ENCODE data around the gene PI4KA. TPM values are rescaled to one million over a fixed set of nuclear protein-coding genes. Genes with fewer than 3 reads are reported as not detected.

PI4KA gene
- total RNA-seq, 4 donors from 2014 or later: 69.8 to 115 (median 82.3) TPM

DNA sequence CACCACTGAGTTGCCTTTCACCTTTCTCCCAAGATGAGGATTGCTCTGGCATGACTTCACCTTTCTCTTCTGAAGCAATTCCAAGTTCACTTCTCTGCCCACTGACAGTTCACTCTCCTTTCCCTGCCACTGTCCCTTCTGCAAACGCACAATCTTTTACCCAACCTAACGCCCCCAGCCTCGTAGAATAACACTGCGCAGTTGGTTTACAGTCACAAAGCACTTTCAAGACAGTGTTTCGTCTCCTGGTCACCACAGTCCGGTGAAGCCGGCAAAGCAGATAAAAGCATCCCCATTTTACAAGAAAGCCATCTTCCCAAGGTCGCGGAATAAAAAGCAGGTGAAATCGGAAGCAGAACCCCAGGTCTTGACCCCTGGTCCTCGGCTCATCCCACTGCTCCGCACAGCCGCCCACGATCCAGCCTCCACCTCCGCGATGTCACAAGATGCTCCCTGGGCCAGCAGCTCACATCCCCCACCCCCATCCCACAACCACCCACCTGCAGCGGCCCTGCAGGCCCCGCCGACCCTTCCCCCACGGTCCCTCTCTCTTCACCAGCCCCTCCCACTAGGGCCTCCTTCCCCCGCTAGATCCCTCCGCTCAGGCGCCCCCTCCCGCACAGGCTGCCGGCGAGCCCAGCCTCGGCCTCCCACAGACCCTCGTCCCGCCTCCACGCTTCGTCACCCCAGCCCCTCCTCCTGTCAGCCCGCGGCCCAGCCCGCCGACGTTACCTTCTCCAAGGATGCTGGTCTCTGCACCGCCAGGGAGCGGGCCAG is 585 bp downstream of the PI4KA start:
- no peak for TF ChIP-seq POLR2A (IDR thresholded peaks at IDR 0.05; ENCODE audit: low read depth)
- no peak for TF ChIP-seq EP300 (IDR thresholded peaks at IDR 0.05)
- TF ChIP-seq, protein P1, sequence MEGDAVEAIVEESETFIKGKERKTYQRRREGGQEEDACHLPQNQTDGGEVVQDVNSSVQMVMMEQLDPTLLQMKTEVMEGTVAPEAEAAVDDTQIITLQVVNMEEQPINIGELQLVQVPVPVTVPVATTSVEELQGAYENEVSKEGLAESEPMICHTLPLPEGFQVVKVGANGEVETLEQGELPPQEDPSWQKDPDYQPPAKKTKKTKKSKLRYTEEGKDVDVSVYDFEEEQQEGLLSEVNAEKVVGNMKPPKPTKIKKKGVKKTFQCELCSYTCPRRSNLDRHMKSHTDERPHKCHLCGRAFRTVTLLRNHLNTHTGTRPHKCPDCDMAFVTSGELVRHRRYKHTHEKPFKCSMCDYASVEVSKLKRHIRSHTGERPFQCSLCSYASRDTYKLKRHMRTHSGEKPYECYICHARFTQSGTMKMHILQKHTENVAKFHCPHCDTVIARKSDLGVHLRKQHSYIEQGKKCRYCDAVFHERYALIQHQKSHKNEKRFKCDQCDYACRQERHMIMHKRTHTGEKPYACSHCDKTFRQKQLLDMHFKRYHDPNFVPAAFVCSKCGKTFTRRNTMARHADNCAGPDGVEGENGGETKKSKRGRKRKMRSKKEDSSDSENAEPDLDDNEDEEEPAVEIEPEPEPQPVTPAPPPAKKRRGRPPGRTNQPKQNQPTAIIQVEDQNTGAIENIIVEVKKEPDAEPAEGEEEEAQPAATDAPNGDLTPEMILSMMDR (IDR thresholded peaks at IDR 0.05): no peak
- TF ChIP-seq POLR2AphosphoS5 (IDR thresholded peaks at IDR 0.05): no peak
- intact Hi-C loops (cut with DNase I): no loop called here

DNA sequence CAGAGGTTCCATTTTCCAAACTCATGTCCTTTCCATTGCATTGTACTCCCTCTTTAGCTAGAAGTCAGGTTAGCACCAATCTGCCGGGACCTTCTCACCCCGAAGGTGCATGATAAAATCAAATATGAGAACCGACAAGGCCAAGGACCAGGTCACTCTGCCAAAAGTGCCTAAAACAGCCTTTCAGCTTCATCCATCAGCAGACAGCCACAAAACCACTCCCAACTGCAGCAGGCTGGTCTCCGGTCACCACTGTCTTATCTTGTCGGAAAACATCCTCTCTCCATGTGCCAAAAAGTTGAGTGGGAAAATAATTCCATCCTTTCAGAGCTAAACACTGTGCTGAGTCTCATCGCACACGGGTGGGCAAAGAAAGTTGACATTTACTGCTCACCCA is 1.4 kb downstream of the PI4KA start:
- H3K4me1 ChIP-seq: peaks cover 32 to 73% (median 58%) of the 10 kb centered on the region in 4 donors
- no peaks in the 10 kb centered on the region for H3K27me3 ChIP-seq
- DNase-seq (ENCODE audit: extremely low spot score): no peak
- 31% methylated on average over 7 of the region's 7 CpGs for WGBS
- peak overlapping the region; percentile 91 to 97 (median 96) for H3K27ac ChIP-seq (replicated peaks in 1 of 4)
- intact Hi-C loops (cut with DNase I): no loop called here
- H3K4me3 ChIP-seq: peak overlapping the region; percentile 76 to 94 (median 92)
- TF ChIP-seq POLR2AphosphoS5 (IDR thresholded peaks at IDR 0.05): no peak
- no peak for TF ChIP-seq POLR2A (IDR thresholded peaks at IDR 0.05; ENCODE audit: low read depth)
- TF ChIP-seq EP300 (IDR thresholded peaks at IDR 0.05): no peak
- TF ChIP-seq, protein P1 (IDR thresholded peaks at IDR 0.05): no peak
- peaks cover 0 to 7% (median 0%) of the 10 kb centered on the region in 4 donors for H3K36me3 ChIP-seq
- H3K9me3 ChIP-seq: no peaks in the 10 kb centered on the region

More for the DNA sequence above, 585 bp downstream of the PI4KA start:
- Histone ChIP-seq H3K27me3 (no peaks in the 10 kb centered on the region), H3K4me3 (peak overlapping the region; percentile 76 to 94 (median 92)), H3K27ac (replicated peaks in 1 of 4) (peak overlapping the region; percentile 91 to 97 (median 96)), H3K36me3 (peaks cover 0 to 15% (median 5%) of the 10 kb centered on the region in 4 donors), H3K9me3 (no peaks in the 10 kb centered on the region), H3K4me1 (peaks cover 31 to 73% (median 52%) of the 10 kb centered on the region in 4 donors)
- 2% methylated on average over 23 of the region's 38 CpGs for WGBS
- DNase-seq (ENCODE audit: extremely low spot score): peak; percentile 98

DNA sequence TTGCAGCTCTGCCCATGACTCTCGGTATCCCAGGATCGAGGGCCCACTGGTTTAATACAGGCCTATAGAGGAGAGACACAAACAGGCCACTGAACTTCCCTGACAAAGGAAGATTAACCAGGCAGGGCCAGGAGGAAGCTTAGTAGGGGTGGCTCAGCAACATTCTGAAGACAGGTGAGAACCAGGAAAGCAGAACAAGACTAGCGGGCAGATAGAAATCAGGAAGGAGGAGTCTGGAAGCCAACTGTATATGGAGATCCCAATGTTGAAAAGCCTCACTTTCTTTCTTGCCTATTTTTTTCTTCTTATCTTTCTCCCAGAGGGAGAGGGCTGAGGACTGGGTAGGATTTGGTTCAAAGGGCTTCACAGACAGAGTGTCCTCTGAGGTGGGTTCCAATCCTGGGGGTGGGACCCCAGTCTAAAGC is 5.4 kb downstream of the PI4KA start:
- intact Hi-C loops (cut with DNase I): no loop called here
- H3K4me1 ChIP-seq: peaks cover 27 to 48% (median 45%) of the 10 kb centered on the region in 4 donors
- H3K27ac ChIP-seq (replicated peaks in 1 of 4): no peak overlapping the region
- no peaks in the 10 kb centered on the region for H3K27me3 ChIP-seq
- 96% methylated on average over 3 of the region's 3 CpGs for WGBS
- no peak for TF ChIP-seq EP300 (IDR thresholded peaks at IDR 0.05)
- TF ChIP-seq, protein P1 (IDR thresholded peaks at IDR 0.05): no peak
- no peak for TF ChIP-seq POLR2AphosphoS5 (IDR thresholded peaks at IDR 0.05)
- no peak for TF ChIP-seq POLR2A (IDR thresholded peaks at IDR 0.05; ENCODE audit: low read depth)
- no peaks in the 10 kb centered on the region for H3K9me3 ChIP-seq
- no peaks in the 10 kb centered on the region for H3K36me3 ChIP-seq
- no peak overlapping the region for H3K4me3 ChIP-seq
- DNase-seq (ENCODE audit: extremely low spot score): no peak

DNA sequence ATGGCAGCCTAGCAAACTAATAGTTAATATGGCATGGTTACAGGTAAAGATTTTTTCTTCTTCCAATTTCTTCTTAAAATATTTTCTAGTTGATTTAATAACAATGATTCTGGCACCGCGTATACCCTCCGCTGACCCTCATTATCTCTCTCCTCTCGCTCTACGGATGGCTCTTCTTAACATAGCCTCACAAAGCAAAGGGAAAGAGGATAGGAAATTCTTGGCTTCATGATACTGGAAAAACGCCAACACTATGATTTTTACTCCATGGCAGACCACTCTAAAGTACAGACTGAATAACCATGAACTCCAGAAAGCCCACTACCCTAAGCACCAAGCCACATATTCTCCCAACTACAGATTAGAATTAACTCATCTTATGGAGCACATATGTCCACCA is 6.1 kb downstream of the PI4KA start:
- Histone ChIP-seq H3K9me3 (no peaks in the 10 kb centered on the region), H3K4me1 (peaks cover 24 to 42% (median 40%) of the 10 kb centered on the region in 4 donors), H3K4me3 (no peak overlapping the region), H3K36me3 (no peaks in the 10 kb centered on the region), H3K27ac (replicated peaks in 1 of 4) (no peak overlapping the region), H3K27me3 (no peaks in the 10 kb centered on the region)
- 66% methylated on average over 6 of the region's 6 CpGs for WGBS
- TF ChIP-seq POLR2A (IDR thresholded peaks at IDR 0.05; ENCODE audit: low read depth) (no peak), POLR2AphosphoS5 (IDR thresholded peaks at IDR 0.05) (no peak), EP300 (IDR thresholded peaks at IDR 0.05) (no peak)
- TF ChIP-seq, protein P1 (IDR thresholded peaks at IDR 0.05): no peak
- intact Hi-C loops (cut with DNase I): no loop called here
- DNase-seq (ENCODE audit: extremely low spot score): no peak

Data from esophagus muscularis mucosa (tissue), 4 donors.